Activated CD4-positive, alpha-beta T cell treated with anti-CD3 and anti-CD28 coated beads, Interleukin-2, amount 50 U/mL, for 1 hour (primary cell): Measurements from ENCODE around the gene LNPEP.
A peak's percentile ranks its signal among the peaks of the same experiment; 100 is the strongest.
"Not testable (repeated sequence)": the region's sequence is repeated elsewhere in the genome, so short reads cannot be mapped to it uniquely, and the experiment has no call there.

Experiments used
- DNase-seq: peaks from one replicate; pipeline ENCODE4 v3.0.0-alpha.2; 2020

LNPEP gene

GRCh38 chr5:96930589-96930988 is 5.3 kb upstream of the LNPEP start:
- DNase-seq, result no peak

GRCh38 chr5:96931037-96931436 is 4.8 kb upstream of the LNPEP start:
- DNase-seq, result not testable (repeated sequence)

- DNase-seq, result no peak
Measured at GRCh38 chr5:96931605-96932004, 4.3 kb upstream of the LNPEP start.

- DNase-seq, result no peak
Measured at GRCh38 chr5:96932026-96932425, 3.9 kb upstream of the LNPEP start.

GRCh38 chr5:96933764-96934707 is 1.8 kb upstream of the LNPEP start:
- no peak for DNase-seq

- DNase-seq, result peak; percentile 90
Measured at GRCh38 chr5:96934708-96935558, 947 bp upstream of the LNPEP start.

GRCh38 chr5:96936431-96937320 is 796 bp downstream of the LNPEP start:
- peak; percentile 39 for DNase-seq

- DNase-seq, result no peak
Measured at GRCh38 chr5:96940586-96940985, 4.7 kb downstream of the LNPEP start.

- DNase-seq, result no peak
Measured at GRCh38 chr5:96941140-96941539, 5.3 kb downstream of the LNPEP start.

GRCh38 chr5:96942078-96942477 is 6.2 kb downstream of the LNPEP start:
- DNase-seq, result no peak

- DNase-seq, result no peak
Measured at GRCh38 chr5:96942911-96943310, 7.0 kb downstream of the LNPEP start.

- DNase-seq, result no peak
Measured at GRCh38 chr5:96943799-96944198, 7.9 kb downstream of the LNPEP start.

GRCh38 chr5:96945144-96945897 is 9.4 kb downstream of the LNPEP start:
- DNase-seq, result no peak

- no peak for DNase-seq
Measured at GRCh38 chr5:96946381-96946780, 10.5 kb downstream of the LNPEP start.

GRCh38 chr5:96952118-96952750 is 16.4 kb downstream of the LNPEP start:
- DNase-seq, result no peak

GRCh38 chr5:96952974-96953730 is 17.3 kb downstream of the LNPEP start:
- DNase-seq, result no peak

- no peak for DNase-seq
Measured at GRCh38 chr5:96957254-96958049, 21.6 kb downstream of the LNPEP start.

- DNase-seq, result no peak
Measured at GRCh38 chr5:96958977-96959376, 23.1 kb downstream of the LNPEP start.

- no peak for DNase-seq
Measured at GRCh38 chr5:96961053-96961452, 25.2 kb downstream of the LNPEP start.

GRCh38 chr5:96962540-96962991 is 26.7 kb downstream of the LNPEP start:
- no peak for DNase-seq
